Measurements from ENCODE around the gene DNMT3A.

DNMT3A gene

GRCh38 chr2:25342372-25343186 lies 854 bp upstream of the DNMT3A start:
- DNase-seq: peak; percentile 35 to 45

- peak in 1 of 2 experiments; percentile 19 for DNase-seq
Measured at GRCh38 chr2:25341011-25341727, 556 bp downstream of the DNMT3A start.

DNA sequence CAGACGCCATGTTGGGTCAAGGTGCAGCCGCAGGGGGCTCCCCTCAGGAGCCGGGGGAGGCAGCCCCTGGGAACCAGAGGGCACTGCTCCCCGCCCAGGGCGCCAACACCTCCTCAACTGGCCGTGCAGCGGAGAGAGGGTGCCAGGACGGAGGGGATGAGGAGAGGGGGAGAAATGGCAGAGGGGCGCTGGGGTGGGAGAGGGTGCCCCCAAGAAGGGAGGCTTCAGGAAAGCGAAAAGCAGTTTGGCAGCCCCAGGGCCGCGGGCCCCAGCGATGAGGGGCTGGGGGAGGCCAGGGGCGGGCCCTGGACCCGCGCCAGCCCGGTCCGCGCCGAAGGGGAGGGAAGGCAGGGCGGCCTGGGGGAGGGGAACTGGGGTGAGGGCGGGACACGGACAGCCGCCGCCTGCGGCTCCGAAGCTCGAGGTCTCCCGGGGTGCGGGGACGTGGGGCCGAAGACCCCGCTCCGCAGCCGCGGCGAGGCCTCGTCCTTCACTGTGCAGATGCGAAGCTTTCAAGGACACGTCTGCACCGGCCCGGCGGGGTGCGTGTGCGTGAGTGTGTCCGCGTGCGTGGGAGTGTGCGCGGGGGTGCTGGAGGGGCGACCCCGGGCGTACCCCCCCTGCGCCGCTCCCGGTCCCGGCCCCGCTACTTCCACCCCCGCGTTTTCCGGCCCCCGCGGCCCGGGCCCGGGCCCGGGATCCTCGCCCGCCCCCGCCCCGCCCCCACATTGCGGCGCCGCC lies 1.4 kb downstream of the DNMT3A start:
- peak; percentile 24 to 29 for DNase-seq

- DNase-seq: peak; percentile 57 to 58
Measured at GRCh38 chr2:25339791-25340180, 1.9 kb downstream of the DNMT3A start.

DNA sequence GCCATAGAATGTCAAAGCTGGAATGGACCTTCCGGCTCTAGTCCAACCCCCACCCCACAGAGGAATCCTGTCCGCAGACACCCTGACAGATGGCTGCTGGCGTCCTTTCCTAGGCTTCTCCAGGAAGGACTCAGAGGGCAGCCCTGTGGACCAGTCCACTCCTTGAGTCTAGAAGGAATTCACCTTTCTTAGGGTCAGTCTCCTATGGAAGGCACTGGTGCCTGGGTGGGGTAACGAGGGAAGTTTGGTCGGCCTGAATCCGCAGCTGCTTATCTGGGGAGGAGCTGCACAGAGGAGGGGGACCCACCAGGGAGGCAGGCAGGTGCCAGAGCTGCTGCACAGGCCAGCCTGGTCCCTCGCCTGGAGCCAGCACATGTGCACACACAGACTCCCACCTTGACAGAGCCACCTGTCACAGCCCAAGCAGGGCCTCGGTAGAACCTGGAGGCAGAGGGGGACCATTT lies 2.5 kb downstream of the DNMT3A start:
- no peak for DNase-seq

DNA sequence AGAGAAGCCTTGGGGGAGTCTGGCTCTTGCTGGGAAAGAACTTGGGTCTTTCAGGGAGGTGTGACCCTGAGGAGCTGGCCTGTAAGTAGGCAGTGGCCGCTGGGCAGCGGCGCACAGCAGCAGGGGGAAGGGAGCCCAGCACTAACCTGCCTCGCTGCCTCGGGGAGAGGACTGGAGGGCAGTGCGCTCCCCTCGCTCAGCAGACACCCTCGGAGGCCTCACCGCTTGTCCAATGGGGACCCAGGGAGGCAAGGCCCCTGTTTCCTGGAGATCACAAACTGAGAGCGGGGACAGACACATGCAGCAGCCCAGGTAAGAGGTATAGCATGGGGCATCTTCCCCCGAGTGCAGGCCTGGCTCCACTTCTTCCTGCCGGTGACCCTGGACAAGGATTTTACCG lies 3.3 kb downstream of the DNMT3A start:
- DNase-seq: no peak

GRCh38 chr2:25337891-25338290 lies 3.8 kb downstream of the DNMT3A start:
- no peak for DNase-seq

DNA sequence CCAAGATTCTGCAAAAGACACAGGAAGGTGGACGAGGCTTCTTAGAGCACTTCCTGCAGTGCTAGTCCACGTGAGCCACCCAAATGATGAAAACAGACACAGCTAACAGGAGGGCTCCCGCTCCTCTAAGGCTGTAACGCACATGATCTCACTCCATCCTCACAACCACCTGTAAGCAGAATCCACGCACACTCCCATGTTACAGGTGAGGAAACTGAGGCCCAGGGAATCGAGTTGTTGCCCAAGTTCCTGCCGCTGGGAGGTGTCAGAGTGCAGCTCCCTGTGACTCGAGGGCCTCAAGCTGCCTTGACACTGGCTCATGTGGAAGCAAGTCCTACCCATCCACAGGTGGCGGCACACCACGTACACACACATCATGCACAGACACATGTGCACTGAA lies 4.4 kb downstream of the DNMT3A start:
- DNase-seq: no peak

GRCh38 chr2:25336383-25336841 lies 5.3 kb downstream of the DNMT3A start:
- no peak for DNase-seq

DNA sequence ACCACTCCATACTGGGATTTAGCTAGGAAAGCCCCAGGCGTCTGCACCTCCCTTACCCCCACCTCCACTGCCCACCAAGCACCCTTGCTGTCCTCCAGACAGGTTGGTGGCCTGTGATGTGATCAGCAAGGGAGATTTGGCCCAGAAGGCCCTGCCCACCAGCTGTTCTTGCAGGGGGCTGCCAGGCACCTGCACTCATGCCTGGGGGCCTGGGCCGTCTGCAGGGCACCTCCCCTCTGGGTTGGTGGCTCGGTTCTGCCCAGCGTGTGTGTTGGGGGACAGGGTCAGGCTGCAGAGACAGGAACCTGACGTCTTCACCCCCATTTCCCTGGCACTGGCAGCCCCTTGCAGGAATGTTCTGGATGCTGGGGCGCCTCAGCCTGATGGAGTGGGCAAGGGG lies 5.8 kb downstream of the DNMT3A start:
- DNase-seq: no peak

GRCh38 chr2:25335204-25335603 lies 6.5 kb downstream of the DNMT3A start:
- DNase-seq: no peak

DNA sequence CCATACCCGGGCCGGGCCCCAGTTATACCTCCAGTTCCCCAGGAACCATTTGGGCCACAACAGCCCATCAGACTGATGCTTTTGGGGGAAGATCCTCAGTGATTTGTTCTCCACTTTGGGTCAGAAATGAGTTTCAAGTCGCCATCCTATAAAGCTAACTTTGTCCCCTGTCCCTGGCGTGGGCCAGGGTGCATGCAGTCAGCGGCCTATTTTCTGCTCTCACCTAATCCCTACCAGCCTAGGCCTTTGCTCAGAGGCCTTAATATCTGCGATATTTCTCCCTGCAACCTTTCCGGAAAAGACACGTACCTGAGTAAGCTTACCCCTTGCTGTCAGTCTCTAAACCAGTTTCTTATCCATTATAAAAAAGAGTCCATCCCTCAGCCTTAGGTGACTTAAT lies 7.2 kb downstream of the DNMT3A start:
- no peak for DNase-seq

GRCh38 chr2:25333981-25334380 lies 7.7 kb downstream of the DNMT3A start:
- no peak for DNase-seq

- no peak for DNase-seq
Measured at GRCh38 chr2:25332571-25332970, 9.2 kb downstream of the DNMT3A start.

DNA sequence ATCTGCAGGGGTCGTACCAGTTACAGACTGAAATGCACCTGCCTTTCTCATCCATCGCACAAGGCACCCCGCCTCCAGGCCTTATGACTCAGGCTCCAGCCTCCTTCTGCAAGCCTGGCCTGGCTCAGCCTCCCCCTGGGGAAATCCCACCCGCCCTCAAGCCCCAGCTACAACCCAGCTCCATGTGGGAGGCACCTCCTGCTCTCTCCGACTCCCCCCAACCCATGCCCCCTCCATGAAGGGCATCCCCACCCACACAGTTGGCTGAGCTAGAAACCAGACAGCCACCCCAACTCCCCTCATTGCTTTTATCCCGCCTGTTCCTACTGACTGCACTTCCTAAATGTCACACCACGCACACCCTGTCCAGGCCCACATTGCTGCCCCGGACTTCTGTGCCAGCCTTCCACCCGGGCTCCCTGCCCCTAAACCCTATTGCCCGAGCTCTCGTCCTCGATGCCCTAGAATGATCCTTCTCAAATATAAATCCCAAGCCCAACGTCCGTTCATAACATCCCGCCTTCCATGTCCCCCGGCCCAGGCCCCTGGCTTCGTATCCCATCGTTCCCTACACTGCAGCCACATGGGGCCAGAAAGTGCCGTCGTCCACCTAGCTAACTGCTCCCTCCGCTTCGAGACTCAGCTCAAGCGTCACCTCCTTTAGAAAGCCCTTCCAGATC lies 9.9 kb downstream of the DNMT3A start:
- no peak for DNase-seq

DNA sequence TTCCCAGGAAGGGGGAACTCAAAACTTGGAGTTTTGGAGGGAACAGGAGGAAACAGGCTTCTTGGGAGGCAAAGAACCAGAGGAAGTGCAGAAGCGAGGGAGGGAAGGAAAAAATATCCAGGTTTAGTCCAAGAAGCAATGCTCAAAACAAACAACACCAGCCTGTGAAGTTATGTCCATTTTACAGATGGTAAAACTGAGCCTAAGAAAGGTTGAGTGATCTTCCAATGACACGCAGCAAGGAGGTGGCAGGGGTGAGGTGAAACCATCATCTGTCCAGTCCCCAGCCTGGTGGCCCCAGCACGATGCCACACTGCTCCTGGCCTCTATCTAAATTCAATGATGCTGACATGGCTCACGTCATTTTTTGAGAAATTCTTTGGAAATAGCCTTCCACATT lies 10.8 kb downstream of the DNMT3A start:
- DNase-seq: no peak

DNA sequence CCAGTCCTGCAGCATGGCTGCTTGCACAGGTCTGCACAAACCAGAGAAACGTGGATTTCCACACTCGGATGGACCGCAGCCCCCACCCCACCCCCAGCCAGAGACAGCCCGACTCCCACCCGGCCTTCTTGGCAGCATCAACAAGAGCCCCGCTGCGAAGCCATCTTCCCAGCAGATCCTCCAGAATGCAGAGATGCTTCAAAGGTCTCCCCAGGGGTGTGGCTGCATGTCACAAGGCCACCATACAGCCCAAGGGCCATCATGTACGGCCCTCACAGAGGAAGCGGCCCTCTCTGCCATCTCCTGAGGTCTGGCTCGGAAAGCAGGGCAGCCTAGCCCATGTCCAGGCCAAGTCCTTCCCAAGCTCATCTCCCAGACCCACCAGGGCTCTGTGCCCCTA lies 11.5 kb downstream of the DNMT3A start:
- no peak for DNase-seq

GRCh38 chr2:25328152-25329085 lies 13.3 kb downstream of the DNMT3A start:
- no peak for DNase-seq

DNA sequence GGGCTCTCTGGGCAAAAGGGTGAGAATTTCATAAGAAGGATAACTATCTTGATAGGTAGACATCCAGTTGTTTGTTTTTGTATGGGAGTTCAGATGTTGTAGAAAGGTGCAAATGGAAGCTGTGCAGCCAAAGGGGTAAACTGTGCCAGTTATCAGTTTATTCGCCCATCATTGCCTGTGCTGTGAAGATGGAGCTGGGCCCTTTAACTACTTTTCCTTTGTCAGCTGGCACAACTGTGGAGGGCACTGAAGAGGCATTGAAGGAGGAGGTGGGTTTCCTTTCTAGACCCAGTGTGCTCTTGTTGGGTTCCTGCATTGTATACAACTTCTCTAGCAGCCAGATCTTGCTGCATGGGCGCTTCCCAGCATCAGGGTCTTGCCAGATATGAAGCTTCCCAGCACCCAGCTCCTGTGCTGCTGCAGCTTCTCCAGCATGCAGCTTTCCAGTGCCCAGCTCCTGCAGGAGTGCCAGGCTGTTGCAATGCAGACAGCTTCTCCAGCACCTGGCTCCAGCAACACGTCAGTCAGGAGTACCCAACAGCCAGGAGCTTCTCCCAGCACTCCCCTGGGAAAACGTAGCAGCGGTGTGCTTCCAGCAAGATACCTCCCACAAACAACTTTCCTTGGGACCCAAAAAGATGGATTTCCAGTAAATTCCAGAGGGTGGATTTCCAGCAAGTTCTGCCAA lies 15.3 kb downstream of the DNMT3A start:
- DNase-seq: no peak

- DNase-seq: no peak
Measured at GRCh38 chr2:25324905-25325592, 16.7 kb downstream of the DNMT3A start.

Measured in NCI-H187 (cell line).